HepG2 (cell line): ENCODE data around the gene ABHD13. TPM values are rescaled to one million over a fixed set of nuclear protein-coding genes. Genes with fewer than 3 reads are reported as not detected.
A peak's percentile ranks its signal among the peaks of the same experiment; 100 is the strongest.

Experiments
- BCL6 ChIP-seq: IDR thresholded peaks from 2 replicates; pipeline ENCODE4 v1.6.1; 2016; ENCODE audit warnings: missing genetic modification reagents, missing compliant biosample characterization
- CBX2 ChIP-seq, 2 experiments: fragments of 200-600 bp in 1 of 2; sonication (generic); formaldehyde crosslinking in 1 of 2; IDR thresholded peaks; 2 replicates each; pipeline versions ENCODE4 v1.7.0 to v1.8.1; 2018 to 2022; ENCODE audit warnings: low read depth in 2 of 2, low read length in 1 of 2, mild to moderate bottlenecking in 1 of 2, missing genetic modification reagents in 1 of 2
- HHEX ChIP-seq: IDR thresholded peaks from 2 replicates; pipeline ENCODE4 v1.6.1; 2016; ENCODE audit warnings: control low read depth
- HNF4G ChIP-seq, 2 experiments: sonication (generic) in 1 of 2; formaldehyde crosslinking in 1 of 2; IDR thresholded peaks; 2 replicates each; pipeline versions ENCODE4 v1.4.0 to v1.6.1; 2011 to 2020; ENCODE audit warnings: borderline replicate concordance in 2 of 2, low read depth in 2 of 2, mild to moderate bottlenecking in 2 of 2, low read length in 1 of 2, missing genetic modification reagents in 1 of 2, moderate library complexity in 1 of 2
- NCOA1 ChIP-seq: sonication (generic); formaldehyde crosslinking; IDR thresholded peaks from 2 replicates; pipeline ENCODE4 v1.9.0; 2021; ENCODE audit warnings: missing genetic modification reagents
- RFXANK ChIP-seq: IDR thresholded peaks from 2 replicates; pipeline ENCODE4 v1.6.1; 2016
- SETDB1 ChIP-seq: sonication (generic); formaldehyde crosslinking; IDR thresholded peaks from 2 replicates; pipeline ENCODE4 v1.5.1; 2020; ENCODE audit warnings: missing genetic modification reagents, mild to moderate bottlenecking, borderline replicate concordance
- SIN3A ChIP-seq: IDR thresholded peaks from 2 replicates; pipeline ENCODE4 v1.6.1; 2011; ENCODE audit warnings: low read depth, mild to moderate bottlenecking, control low read depth, low read length, borderline replicate concordance
- SNAI1 ChIP-seq: sonication (generic); formaldehyde crosslinking; IDR thresholded peaks from 2 replicates; pipeline ENCODE4 v1.5.0; 2020; ENCODE audit warnings: mild to moderate bottlenecking, missing genetic modification reagents, borderline replicate concordance
- SRSF4 ChIP-seq: fragments of 200-400 bp; formaldehyde crosslinking; IDR thresholded peaks from one replicate; pipeline ENCODE4 v1.6.1; 2018; ENCODE audit warnings: mild to moderate bottlenecking, low read depth, low read length, moderate library complexity; ENCODE audit not compliant: poor library complexity, severe bottlenecking
- ZNF225 ChIP-seq: sonication (generic); formaldehyde crosslinking; IDR thresholded peaks from 2 replicates; pipeline ENCODE4 v1.4.0; 2020; ENCODE audit warnings: mild to moderate bottlenecking, missing genetic modification reagents
- ZNF343 ChIP-seq: sonication (generic); formaldehyde crosslinking; IDR thresholded peaks from 2 replicates; pipeline ENCODE4 v1.4.0; 2020; ENCODE audit warnings: mild to moderate bottlenecking, missing genetic modification reagents
- ZNF530 ChIP-seq: sonication (generic); formaldehyde crosslinking; IDR thresholded peaks from 2 replicates; pipeline ENCODE4 v1.5.0; 2020; ENCODE audit warnings: low read depth, mild to moderate bottlenecking, missing genetic modification reagents
- ZNF674 ChIP-seq: sonication (generic); formaldehyde crosslinking; IDR thresholded peaks from 2 replicates; pipeline ENCODE4 v1.5.0; 2020; ENCODE audit warnings: low read depth, mild to moderate bottlenecking, missing genetic modification reagents
- polyA plus RNA-seq, 8 experiments: library from polyadenylated mRNA; depleted of rRNA in 3 of 8; stranded (reverse) in 7 of 8; unstranded in 1 of 8; fragments of >200 nt; fragmentation: Illumina TruSeq in 4 of 8; extraction: Trizol in 4 of 8; gene quantifications; 2 replicates each; pipeline versions ENCODE4 v1.2.1 to v1.2.3, GENCODE V29; 2011 to 2016; ENCODE audit warnings: low read depth in 4 of 8, missing spikeins in 1 of 8, mixed read lengths in 1 of 8; ENCODE audit not compliant: insufficient read depth in 1 of 8
- total RNA-seq, 5 experiments: library from RNA; depleted of rRNA; stranded (reverse); fragments of >200 nt; fragmentation: Illumina TruSeq; extraction: Trizol; gene quantifications; 2 replicates each; pipeline ENCODE4 v1.2.3, GENCODE V29; 2016; ENCODE audit warnings: low read depth in 1 of 5
- TF ChIP-seq, protein P1 (sequence below): sonication (generic); formaldehyde crosslinking; IDR thresholded peaks from 2 replicates; pipeline ENCODE4 v1.5.0; 2020; ENCODE audit warnings: missing genetic modification reagents
- TF ChIP-seq, protein P2 (sequence below): sonication (generic); formaldehyde crosslinking; IDR thresholded peaks from 2 replicates; pipeline ENCODE4 v1.5.1; 2020; ENCODE audit warnings: missing genetic modification reagents, mild to moderate bottlenecking, borderline replicate concordance
- TF ChIP-seq, protein P3 (sequence below): sonication (generic); formaldehyde crosslinking; IDR thresholded peaks from 2 replicates; pipeline ENCODE4 v1.8.0; 2023; ENCODE audit warnings: mild to moderate bottlenecking, missing genetic modification reagents
- TF ChIP-seq, protein P4 (sequence below): sonication (generic); formaldehyde crosslinking; IDR thresholded peaks from 2 replicates; pipeline ENCODE4 v1.5.0; 2020; ENCODE audit warnings: missing genetic modification reagents, mild to moderate bottlenecking, borderline replicate concordance
- TF ChIP-seq, protein P5 (sequence below): sonication (generic); formaldehyde crosslinking; IDR thresholded peaks from 2 replicates; pipeline ENCODE4 v1.5.0; 2020; ENCODE audit warnings: missing genetic modification reagents, mild to moderate bottlenecking, borderline replicate concordance

The ABHD13 gene
- total and polyA plus RNA-seq, 2 of the 13 experiments (the other 11 are each of a cell fraction or from before 2014, with no cell fraction given) = 4.3 to 6.2 TPM

DNA sequence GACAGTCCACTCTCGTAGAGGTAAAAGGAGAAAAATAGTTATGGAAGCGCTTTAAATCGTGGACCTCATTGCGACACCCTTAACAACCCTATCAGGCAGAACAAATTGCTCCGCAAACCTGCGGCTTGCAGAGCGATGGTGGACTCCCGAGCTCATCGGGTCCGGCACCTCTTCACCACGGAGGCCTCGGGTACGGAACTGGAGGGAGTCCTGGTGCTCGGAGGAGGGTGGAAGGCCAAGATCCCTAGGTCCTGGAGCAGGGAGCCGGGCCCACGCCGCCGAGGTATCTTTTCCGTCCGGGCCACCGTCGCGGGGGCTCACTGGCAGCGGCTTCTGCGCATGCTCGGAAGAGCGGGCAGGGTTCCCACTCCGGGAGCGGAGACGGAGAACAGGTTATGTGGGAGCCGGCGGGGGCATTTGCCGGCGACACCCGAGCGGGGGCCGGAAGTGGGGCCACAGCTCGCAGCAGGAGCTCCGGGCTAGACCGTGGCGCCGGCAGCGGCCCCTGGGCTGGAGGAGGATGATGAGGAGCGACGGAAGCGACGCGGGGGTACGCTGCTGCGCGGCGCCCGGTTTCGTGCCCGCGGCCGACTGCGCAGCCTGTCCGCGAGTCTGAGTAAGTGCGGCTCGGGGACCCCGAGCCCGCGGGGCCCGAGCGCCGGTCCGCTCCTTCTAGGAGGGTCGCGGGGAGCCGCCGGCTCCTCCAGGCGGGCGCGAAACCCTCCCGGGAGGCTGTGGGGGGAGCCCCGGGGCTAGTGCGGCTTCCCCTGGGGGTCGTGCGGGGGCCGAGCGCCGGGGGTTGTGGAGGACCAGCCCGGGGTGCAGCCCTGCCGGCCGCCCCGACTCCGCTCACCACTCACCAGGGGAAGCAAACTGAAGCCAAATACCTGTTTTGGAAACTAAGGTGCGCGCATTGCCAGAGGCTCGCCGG is at the start of gene ABHD13 (continued):
- TF ChIP-seq ZNF674 (peak; percentile 60; the same call in 1 of the 2 replicates), NCOA1 (peak; percentile 50; the same call in 1 of the 2 replicates), BCL6 (peak; percentile 65; the same call in 1 of the 2 replicates), SNAI1 (CRISPR knock-in tag) (0 out of 2 replicates have a peak, but pooled peaks have one; percentile 27), ZNF343 (peak; percentile 74; the same call in 1 of the 2 replicates), RFXANK (CRISPR knock-in tag) (no peak), SETDB1 (no peak), ZNF225 (CRISPR knock-in tag) (peak; percentile 25; the same call in 1 of the 2 replicates), SRSF4 (no peak), CBX2 (IDR thresholded peaks at IDR 0.05; ENCODE audit: low read depth, low read length) (no peak), CBX2 (CRISPR knock-in tag; IDR thresholded peaks at IDR 0.05; ENCODE audit: low read depth) (no peak), HHEX (CRISPR knock-in tag) (no peak), SIN3A (no peak; the same call in none of the 2 replicates), HNF4G (IDR thresholded peaks at IDR 0.05; ENCODE audit: borderline replicate concordance, low read depth, low read length) (no peak), HNF4G (CRISPR knock-in tag; IDR thresholded peaks at IDR 0.05; ENCODE audit: borderline replicate concordance, low read depth) (no peak), ZNF530 (no peak)
- TF ChIP-seq, protein P1, sequence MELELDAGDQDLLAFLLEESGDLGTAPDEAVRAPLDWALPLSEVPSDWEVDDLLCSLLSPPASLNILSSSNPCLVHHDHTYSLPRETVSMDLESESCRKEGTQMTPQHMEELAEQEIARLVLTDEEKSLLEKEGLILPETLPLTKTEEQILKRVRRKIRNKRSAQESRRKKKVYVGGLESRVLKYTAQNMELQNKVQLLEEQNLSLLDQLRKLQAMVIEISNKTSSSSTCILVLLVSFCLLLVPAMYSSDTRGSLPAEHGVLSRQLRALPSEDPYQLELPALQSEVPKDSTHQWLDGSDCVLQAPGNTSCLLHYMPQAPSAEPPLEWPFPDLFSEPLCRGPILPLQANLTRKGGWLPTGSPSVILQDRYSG (CRISPR knock-in tag) = no peak
- TF ChIP-seq, protein P2, sequence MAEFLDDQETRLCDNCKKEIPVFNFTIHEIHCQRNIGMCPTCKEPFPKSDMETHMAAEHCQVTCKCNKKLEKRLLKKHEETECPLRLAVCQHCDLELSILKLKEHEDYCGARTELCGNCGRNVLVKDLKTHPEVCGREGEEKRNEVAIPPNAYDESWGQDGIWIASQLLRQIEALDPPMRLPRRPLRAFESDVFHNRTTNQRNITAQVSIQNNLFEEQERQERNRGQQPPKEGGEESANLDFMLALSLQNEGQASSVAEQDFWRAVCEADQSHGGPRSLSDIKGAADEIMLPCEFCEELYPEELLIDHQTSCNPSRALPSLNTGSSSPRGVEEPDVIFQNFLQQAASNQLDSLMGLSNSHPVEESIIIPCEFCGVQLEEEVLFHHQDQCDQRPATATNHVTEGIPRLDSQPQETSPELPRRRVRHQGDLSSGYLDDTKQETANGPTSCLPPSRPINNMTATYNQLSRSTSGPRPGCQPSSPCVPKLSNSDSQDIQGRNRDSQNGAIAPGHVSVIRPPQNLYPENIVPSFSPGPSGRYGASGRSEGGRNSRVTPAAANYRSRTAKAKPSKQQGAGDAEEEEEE (CRISPR knock-in tag) = no peak
- TF ChIP-seq, protein P3, sequence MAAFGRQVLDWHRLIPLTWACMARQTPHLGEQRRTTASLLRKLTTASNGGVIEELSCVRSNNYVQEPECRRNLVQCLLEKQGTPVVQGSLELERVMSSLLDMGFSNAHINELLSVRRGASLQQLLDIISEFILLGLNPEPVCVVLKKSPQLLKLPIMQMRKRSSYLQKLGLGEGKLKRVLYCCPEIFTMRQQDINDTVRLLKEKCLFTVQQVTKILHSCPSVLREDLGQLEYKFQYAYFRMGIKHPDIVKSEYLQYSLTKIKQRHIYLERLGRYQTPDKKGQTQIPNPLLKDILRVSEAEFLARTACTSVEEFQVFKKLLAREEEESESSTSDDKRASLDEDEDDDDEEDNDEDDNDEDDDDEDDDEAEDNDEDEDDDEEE (CRISPR knock-in tag) = 0 out of 2 replicates have a peak, but pooled peaks have one; percentile 17
- TF ChIP-seq, protein P4, sequence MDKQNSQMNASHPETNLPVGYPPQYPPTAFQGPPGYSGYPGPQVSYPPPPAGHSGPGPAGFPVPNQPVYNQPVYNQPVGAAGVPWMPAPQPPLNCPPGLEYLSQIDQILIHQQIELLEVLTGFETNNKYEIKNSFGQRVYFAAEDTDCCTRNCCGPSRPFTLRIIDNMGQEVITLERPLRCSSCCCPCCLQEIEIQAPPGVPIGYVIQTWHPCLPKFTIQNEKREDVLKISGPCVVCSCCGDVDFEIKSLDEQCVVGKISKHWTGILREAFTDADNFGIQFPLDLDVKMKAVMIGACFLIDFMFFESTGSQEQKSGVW (CRISPR knock-in tag) = no peak
- TF ChIP-seq, protein P5, sequence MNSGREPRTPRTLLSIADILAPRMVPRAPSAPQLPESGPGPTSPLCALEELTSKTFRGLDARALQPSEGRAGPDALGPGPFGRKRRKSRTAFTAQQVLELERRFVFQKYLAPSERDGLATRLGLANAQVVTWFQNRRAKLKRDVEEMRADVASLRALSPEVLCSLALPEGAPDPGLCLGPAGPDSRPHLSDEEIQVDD (CRISPR knock-in tag) = no peak
